ENCODE measurements around the gene MTUS2.
A peak's percentile ranks its signal among the peaks of the same experiment; 100 is the strongest.

Gene MTUS2

DNA sequence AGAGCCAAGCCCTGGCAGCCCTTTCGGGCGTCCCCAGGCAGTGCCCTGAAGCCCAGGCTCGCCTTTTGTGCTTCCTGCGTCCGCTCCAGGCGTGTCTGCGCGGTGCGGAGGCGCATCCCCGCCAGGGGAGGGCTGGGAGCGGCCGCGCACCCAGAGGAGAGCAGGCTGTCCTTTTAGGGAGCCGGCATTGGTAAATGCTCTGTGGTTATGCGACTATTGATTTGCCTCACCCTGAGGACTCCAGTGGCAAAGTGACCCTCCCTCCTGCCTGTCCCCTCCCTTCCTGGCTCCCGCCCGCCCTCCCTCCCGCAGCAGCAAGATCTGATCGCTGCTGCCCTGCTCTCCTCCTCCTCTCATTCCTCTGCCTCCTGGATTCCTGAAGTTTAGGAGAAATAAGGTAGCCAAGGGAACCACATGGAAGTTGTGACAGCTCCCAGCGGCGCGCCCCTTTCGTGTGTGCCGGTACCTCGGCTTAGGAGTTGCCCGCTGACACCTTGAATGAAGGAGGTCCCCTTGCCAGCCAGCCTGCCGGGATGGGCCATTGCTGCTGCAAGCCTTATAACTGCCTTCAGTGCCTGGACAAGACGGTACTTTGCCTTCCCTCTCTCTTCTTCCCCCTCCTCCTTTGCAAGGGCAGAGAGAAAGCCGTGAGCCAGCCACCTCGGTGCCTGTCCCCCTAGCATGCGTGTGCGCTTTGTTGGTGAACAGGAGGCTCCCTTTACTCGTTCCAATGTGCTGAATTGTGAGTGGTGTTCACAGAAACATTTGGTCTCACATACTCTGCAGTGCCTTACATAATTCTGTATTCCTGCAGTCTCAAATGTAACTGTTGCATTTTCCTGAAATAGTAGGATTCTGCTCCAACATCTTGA, 608.4 kb downstream of the MTUS2 start:
- DNase-seq, result peak; percentile 55

DNA sequence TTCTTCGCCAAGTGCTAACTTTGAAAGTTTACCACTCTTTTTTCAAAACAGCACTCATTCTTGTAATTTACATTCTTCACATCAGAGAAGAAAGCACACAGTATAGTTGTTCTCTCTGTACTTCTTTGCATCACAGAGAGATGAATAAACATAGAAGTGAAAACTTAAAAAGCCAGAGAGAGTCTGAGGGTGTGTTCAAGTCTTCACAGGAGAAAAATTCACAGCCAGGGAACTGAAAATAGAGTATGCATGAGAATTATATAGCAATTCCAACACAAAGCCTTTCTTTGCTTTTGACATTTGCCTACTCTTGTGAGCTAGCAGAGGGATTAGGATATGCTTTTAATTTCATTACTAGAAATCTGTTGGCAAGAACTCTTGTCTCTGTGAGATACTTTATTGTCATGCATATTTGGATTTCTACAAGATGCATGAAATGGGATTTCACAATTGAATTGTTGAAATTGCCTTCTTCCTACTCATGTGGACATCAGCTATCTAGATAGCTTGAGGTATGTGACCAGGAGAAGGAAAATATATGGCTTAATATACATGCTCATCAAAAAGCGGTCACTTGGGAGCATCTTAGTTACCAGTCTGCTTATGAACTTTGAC, 609.3 kb downstream of the MTUS2 start:
- DNase-seq, result no peak

DNA sequence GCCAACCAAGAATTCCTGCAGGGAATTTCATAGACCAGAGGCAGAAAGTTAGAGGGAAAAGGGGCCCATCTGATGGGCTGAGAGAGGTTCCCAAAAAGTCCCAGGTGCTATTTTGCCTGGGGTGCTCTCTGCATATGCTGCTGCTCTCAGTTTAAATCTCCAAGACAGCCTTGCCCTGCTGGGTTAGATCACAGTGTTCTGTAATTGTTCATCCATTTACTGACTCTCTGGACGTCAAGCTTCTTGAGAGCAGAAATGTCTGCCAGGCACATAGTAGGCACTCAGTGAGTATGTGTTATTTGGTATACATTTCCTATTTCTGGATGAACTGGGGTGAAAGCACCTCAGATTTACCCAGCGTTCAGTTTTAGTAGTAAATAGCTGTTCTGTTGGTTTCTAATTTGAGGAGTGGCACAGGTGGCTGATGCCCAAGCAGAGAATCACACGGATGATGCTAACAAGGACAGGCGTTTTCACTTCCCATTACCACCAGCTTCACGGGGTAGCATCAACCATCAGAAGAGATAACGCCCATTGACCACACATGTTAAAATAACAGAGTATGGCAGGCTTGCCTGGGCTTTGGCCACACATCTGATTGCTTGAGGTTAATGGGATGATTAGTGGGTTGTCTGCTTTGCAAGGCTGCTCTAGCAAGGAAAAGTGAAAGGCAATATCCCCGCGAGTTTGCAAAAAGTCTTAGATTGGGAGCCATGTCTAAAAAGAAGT, 614.2 kb downstream of the MTUS2 start:
- DNase-seq, result no peak

DNA sequence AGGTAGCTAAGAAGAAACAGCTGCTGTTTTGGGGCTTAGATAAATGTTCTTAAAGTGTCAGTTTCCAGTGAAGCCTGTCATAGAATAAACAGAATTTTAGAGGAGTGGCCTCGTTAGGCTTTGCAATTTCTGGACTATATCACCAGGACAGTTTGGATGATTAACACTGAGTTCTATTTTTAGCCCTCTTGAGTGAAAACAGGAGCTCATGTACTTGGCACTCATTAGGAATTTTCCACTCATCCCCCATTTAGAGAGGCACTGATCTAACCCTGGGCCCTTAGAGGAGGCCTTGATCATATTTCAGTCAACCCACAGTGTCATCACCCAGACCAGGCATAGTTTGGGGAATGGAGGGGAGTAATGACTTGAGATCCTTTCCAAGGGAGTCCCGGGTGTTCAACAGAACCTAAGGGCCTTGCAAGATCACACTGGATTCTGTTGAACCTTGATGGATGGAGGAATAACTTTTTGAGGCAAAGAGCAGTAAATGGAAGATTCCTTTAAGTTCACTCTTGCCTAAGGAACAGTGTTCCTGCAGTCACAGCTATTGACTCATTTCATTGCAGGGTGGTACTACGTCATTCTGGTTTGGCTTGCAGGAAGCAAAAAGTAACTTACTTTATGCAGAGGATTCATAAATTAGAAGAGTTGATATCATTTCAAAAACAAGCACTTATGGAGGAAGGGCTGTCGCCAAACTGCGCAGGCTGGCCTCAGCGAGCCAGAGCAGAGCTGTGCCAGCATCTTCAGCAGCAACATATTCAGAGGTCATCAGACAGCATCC, 615.2 kb downstream of the MTUS2 start:
- peak; percentile 2 for DNase-seq

DNA sequence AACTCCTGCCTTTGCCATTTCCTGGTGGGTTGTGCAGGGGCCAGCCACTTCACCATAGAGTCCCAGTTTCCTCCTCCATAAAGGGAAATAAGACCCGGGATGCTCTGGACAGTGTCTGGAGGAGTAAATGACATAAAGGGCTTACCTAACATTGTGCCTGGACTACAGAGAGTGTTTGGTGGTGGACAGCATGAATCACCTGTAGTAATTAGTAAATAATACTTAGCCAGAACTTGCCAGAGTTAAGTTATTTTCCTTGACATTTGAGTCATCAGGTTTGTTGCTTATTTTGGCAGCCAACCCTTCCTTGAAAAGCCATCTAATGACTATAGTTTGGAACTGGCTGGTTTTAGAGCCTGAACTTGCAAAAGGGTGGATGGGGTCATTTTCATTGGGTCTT, 616.2 kb downstream of the MTUS2 start:
- no peak for DNase-seq

DNA sequence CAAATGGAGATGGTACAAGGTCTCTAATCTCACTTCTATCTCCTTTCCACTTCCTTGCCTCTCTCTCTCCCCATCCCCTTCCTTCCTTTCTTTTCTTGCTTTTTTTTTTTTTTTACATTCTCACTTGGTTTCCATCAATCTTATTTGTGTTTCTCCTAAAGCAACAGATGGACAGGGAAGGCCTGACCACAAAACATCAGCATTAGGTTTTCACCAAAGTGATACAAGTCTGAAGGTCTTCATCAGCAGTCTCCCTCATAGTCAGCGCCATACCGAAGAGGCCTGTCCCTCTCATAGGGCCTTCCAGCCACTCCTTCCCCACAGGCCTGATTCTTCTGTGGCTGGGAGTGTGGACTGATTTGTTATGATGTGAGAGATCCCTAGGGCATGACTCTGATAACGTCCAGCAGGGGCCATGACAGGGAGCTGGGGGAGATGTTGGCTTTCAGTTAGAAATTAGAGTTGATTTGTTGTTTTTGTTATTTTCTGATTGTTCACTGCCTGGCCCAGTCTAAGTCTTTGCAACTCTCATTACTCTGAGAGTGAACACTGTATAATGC, 616.7 kb downstream of the MTUS2 start:
- no peak for DNase-seq

DNA sequence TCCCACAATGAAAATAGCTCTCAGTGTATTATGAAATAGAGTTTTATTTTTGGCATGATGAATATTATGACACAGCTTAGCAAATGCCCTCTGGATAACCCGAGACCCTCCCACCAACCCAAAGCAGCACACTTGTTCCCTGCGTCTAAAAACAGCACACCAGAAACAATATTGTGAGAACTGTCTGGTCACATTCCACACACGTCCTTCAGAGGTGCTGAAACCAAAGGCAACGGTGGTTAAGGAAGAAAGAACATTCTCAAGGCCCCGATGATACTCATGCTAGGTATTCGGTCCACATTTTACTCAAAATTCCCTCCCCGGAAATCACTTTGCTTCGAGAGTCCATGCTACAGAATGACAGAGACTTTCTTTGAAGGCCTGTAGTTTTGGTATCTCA, 618.6 kb downstream of the MTUS2 start:
- DNase-seq, result no peak

DNA sequence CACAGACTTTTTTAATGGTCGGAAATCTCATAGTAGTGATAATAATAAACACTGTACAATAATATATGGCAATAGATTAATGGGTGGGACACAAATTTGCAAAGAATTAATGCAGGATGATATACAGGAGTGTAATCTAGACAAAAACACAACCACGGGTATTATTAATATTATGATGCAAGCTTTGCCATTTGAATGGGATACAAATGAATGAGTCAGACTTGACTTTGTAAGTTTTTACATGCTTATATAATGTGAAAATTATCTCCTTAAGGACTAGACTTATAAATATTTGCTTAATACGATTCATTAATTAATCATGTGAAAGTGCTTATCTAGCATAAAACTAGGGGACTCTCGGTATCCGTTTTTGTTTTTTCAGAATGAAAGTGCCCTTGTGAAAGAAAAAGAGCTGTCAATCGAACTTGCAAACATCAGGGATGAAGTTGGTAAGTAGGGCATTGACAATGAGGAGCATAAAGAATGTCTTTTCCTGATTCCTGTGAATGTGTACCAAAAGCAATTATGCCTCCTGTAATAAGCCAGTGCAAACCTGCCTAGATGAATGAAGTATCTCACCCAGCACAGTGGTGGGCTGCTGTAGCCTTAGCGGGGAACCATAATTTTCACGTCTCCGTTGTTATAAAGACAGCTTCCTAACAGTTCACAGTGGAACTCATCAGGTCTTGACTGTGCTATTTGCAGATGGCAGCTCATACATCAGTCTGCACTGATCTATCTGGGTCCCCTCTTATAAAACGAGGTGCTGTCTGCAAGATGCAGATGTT, 619.7 kb downstream of the MTUS2 start:
- DNase-seq, result no peak

DNA sequence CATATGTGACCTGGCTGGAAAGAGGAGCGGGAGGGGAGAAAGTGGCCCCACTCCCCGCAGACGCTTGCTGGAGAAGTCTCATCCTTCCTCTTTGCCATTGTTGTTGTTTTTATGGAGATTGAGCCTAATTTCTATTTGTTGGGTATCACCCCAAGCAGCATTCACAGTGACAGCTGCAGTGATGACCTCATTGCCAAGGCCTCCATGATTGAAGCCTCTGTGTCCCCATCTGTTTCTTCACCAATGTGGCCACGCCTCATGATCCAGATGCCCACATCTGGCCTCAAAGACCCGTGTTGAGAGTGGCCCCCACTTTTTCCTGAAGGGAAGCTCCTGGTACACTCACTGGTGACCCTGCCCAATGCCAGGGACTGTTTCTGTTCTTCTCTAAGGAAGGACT, 621.2 kb downstream of the MTUS2 start:
- DNase-seq, result no peak

DNA sequence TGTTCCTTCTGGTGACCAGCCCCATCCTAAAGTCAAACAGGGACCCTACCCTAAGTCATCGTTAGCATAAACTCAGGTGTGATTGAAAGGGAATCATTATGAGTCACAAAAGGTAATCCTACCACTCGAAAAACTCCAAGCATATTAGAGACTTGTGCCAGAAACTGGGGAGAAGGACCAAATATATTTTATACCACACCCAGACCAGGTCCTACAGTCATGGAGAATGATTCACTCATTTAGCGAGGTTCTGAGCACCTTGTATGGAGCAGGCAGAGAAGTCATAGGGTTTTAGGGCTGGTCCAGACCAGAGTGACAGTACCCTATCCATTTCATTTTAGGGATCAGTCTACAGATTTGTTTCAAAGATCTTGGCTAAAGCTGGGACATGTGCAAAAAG, 625.9 kb downstream of the MTUS2 start:
- DNase-seq, result no peak

DNA sequence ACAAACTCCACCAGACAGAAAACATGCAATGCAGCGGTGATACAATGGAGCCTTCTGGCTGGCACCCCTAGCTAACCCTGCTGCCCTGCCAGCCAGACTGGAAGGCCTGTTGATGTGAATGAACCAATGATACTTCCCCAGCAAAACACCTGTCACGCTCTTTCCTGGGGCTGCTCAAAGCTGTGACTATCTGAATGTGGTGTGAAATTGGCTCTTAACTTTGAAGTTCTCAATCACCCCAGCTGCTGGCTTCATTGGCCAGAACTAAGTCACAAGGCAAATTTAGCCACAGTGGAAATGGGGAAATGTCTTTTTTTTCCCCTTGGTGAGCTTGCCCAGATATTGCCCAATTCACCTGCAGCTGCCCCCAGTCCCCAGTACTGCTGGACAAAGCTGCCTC, 628.0 kb downstream of the MTUS2 start:
- no peak for DNase-seq

DNA sequence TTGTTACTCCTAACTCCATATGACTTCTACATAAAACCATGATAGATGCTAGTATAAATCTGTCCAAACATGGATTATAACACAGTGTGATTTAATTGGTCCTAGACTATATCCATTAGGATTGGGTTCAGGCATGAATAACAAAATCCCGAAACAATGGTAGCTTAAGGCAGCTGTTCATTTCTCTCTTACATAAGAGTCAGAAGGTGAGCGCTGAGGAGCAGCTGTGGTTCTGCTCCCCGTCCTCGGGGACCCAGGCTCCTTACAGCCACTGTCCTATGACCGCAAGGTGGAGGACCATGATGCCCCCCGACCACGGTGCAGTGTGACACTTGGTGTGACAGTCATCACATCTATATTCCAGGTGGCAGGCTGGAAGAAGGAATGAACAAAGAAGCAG, 629.6 kb downstream of the MTUS2 start:
- no peak for DNase-seq

DNA sequence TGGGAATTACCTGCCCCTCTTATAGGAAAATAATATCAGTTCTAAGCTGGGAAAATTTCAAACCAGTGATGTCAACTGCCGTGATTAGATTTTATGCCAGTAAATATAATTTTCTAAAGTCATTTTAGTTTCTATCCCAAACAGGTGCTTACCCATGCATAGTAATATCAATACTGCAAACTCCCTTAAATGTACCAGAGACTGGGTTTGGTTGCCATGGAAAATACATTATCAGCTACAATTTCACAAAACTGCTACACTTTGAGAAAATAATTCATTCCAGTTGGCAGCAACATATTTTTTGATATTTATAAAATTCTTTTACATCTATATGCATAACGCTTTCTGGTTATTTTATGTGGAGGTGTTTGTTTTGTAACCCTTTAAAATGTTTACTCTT, 631.8 kb downstream of the MTUS2 start:
- DNase-seq, result no peak

DNA sequence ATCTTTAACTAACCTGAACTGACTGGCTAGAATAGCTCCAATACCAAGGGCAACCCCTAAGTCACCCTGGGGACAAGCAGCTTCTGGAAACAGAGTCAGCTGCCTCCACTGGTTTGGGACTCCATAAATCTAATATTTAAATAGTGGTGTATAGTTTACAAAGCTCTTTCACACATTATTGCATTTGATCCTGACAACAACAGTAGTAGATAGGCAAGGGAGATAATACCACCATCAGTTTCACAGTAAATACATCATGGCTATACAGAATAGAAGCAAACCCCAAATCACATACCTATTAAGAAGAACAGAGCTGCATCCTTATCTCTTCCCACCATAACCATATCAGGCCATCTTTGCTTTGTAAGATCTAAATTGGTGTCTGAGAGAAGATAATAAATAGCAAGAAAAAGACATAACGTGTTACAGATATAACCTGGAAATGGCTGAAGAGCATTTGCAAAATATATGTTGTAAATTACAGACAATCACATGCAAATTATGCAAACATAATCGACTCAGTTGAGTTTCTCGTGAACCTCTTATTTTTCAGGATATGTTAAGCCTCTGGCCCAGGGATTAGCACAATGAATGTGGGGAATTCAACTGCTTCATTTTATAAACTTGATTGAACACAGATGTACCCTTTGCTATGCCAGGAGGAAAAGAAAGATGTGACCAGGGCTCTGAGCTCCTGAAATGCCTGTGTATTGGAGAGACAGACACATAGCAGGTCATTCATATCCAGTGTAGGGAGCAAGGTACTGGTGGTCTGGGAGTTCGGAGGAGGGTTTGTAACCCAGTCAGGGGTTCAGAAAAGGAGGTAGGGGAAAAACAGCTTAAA, 632.9 kb downstream of the MTUS2 start:
- DNase-seq, result no peak

DNA sequence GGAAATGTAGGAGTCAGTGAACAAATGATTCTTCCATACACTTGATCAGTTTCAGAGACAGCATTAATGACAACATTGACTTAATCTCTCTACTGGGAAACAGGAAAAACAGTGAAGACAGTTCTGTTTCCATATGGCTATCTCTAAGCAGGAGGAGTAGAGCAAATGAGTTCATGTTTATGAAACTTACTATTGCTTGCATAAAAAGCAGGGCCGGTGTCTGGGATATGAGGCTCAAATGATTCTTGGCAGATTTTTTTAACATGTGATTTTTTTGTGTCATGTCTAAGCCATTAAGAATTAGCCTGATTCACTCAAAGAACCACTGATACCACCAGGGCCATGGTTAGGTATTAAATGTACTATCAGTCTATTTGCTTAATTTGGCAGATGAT, 633.5 kb downstream of the MTUS2 start:
- no peak for DNase-seq

DNA sequence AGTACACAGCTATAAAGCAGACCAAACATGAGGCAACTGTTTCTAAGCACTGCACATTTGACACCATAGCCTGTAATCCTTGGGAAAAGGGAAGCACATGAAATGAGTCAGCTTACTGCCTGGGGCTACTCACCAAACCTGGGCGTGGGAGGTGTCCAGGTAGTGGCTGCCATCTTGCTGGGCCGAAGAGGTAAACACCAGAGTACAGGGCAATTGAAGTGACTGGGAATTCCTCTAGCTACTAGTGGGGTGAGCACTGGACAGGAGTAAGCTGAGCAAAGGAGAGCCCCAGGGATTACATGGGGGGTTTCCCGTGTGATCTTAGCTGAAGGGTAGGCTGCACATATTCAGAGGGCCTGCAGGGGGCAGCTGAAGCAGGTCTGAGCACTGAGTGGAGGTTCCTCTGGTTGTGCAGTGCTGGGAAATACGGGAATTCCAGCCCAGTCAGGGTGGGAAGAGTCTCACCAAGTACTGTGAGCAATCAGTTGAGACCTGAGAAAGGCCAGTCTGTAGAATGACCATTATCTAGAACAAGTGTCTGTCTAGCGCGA, 634.9 kb downstream of the MTUS2 start:
- no peak for DNase-seq

DNA sequence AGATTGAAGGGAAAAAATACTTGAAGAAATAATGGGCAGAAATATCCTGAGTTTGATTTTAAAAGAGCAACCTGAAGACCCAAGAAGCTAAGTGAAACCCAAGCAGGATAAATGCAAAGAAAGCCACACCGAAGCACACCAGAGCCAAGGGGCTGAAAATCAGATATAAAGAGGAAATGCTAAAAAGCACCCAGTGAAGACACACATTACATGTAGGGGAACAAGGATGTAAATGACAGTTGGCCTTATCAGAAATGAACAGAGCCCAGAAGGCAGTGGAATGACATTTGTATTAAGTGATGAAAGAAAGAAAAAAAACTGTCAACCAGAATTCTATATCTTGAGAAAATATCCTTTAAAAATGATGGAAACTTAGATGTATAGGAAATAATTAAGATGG, 636.3 kb downstream of the MTUS2 start:
- no peak for DNase-seq

DNA sequence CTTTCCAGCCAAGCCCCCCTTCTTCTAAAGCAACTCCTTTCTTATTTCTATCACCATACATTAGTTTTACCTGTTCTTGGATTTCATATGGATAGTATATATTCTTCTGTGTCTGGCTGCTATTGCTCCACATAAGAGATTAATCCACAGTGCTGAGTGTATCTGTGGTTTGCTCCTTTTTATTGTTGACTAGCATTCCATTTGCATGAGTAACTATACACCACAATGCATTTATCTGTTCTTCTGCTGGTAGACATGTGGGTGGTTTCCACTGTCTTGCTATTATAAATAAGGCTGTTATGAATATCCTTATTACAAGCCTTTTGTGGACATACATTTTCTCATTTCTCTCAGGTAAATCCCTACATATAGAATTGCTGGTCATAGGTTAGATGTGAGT, 637.2 kb downstream of the MTUS2 start:
- no peak for DNase-seq

DNA sequence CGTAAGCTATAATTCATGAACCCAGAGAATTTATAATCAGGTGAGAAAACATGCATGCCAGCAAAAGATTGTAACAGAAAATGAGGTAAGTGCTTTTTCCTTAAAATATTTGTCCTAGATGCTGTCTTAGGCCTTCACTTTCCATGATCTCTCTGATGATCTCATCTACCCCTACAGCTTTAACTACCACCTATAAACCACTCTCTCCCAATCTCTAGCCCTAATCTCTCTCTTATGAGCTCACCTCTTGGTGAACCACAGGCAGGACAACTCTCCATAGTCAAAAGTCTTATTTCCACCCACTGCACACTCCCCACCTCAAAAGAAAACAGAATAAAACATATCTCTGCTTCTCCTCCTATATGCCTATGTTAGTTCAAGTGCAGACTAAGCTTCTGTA, 638.3 kb downstream of the MTUS2 start:
- no peak for DNase-seq

DNA sequence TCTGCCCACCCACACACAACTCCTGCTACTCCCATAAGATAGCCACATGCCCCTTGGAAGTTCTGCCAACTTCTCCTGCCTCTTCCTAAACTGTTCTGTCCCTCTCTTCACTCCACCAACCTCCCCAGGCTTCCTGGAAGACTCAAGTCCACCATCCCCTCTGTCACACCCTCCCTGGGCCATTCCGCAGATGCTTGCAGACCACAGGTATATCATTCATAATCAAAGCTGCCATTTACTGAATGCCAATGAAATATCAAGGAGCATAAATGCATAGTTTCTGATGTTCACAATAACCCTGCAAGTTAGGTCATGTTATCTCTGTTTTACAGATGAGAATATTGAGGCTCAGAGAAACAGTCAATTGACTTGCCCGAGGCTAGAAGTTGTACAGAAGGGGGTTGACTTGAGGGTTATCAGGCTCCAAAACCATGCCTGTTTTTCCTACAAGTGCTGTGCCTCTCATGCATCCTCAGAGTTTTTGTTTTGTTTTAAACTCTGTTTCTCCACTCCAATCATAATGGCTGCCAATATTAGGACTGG, 639.7 kb downstream of the MTUS2 start:
- no peak for DNase-seq

Measured in NCI-H1105 (cell line).